GM12873 (cell line): ENCODE results near the gene ELOVL6.
A peak's percentile ranks its signal among the peaks of the same experiment; 100 is the strongest.

Experiments used
- CTCF ChIP-seq: IDR thresholded peaks from 2 replicates; pipeline ENCODE4 v1.5.1; 2012; ENCODE audit warnings: low read depth, mild to moderate bottlenecking, moderate library complexity, low read length, control low read depth; ENCODE audit not compliant: insufficient read depth; ENCODE audit errors: missing control alignments

ELOVL6 gene

GRCh38 chr4:110058677-110059076, 139.7 kb downstream of the ELOVL6 start:
- TF ChIP-seq CTCF: no peak

GRCh38 chr4:110055158-110055768, 143.2 kb downstream of the ELOVL6 start:
- TF ChIP-seq CTCF: no peak

GRCh38 chr4:110049951-110050925, 148.2 kb downstream of the ELOVL6 start:
- TF ChIP-seq CTCF: peak; percentile 86

GRCh38 chr4:110046588-110047049, 151.8 kb downstream of the ELOVL6 start:
- no peak for TF ChIP-seq CTCF

GRCh38 chr4:110042545-110043517, 155.6 kb downstream of the ELOVL6 start:
- no peak for TF ChIP-seq CTCF

- no peak for TF ChIP-seq CTCF
Measured at GRCh38 chr4:110041735-110042134, 156.7 kb downstream of the ELOVL6 start.
